Measurements from ENCODE around the gene UBE2K.

GRCh38 chr4:39792529-39792928 is 94.6 kb downstream of the UBE2K start:
- TF ChIP-seq CTCF (IDR thresholded peaks at IDR 0.05 in 4 of 5, conservative IDR thresholded peaks at IDR 0.05 in 1 of 5): no peak
- TF ChIP-seq POLR2A (IDR thresholded peaks at IDR 0.05): no peak
